ENCODE results near the gene PLEKHJ1.

The PLEKHJ1 gene

DNA sequence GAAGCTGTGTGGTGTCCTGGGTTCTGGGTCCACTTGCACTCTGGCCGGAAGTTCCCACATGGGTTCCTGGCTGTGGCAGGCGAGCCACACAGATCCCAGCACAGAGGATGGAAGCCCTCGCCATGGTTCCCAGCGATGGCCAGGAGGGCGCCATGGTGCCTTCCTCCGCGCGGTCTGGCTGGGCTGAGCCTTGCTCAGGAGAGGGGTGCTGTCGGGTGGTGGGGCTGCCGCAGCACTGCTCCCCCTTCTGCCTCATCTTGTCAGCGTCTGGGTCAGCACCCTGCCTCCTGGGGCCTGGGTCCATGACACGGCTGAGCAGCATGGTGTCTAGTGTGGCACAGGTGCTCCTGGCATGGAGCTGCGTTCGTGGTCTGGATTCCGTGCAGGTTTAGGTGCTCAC, 38.9 kb downstream of the PLEKHJ1 start:
- no peak for DNase-seq (ENCODE audit: low read depth in 2 of 2)

DNA sequence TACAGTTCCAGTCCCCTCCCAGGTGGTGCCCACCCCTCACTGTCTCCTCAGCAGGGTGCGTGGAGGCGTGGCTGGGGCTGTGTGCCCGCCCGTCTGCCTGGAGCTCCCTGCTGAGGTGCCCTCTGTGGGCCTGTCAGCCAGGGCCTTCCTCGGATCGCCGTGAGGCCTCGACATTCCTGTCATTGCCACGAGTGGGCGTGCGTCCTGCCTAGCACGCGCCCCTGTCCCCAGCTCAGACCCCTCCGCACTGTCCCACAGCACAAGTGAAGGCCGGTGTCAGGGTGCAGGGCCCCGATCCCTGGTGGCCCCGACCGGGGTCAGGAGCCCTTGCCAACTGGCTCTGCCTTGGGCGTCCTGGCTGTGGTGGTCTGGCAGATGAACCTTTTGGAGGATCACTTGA, 40.2 kb downstream of the PLEKHJ1 start:
- DNase-seq (ENCODE audit: low read depth in 2 of 2): no peak

GRCh38 chr19:2195361-2195760, 40.8 kb downstream of the PLEKHJ1 start:
- DNase-seq (ENCODE audit: low read depth in 2 of 2): no peak

DNA sequence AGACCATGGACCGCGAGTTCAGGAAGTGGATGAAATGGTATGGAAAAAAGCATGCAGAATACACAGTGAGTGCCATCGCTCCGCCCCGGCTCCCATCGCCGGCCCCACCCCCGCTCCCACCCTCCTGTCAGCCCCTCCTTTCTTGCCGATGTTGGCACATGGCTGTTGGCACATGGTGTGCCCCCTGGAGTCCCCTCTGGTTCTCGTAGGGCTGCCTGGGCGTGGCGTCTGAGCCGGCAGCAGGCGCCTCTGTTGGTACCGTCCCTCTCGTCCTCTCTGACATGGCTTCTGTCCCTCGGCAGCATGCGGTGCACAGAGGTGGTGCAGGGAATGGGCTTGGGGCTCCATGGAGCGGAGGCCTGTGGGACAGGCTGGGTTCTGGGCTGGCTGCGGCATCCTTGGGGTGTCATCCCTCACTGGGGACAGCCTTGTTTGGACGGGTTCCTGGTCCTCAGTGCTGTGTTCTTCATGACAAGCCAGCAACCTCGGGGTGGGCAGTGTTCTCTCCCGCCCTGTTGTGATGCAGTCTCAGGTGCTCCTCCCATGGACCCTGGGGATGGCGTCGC, 41.5 kb downstream of the PLEKHJ1 start:
- DNase-seq (ENCODE audit: low read depth in 2 of 2): no peak

DNA sequence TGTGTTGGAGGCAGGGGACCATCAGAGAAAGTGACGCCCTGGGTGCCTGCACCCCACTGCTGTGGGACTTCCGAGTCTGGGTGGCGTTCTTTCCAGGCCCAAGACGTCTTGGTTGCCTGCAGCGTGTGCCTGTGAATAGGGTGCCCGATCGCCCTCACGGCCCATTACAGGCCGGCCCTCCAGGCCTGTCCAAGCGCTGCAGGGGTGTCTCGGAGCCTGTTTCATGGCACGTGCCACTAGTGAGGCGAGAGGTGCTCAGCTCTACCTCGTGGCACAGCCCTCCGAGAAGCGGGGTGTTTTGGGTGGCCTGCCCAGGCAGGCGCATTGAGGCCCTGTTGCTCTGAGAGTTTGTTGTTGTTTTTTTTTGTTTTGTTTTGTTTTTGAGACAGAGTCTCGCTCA, 42.3 kb downstream of the PLEKHJ1 start:
- no peak for DNase-seq (ENCODE audit: low read depth in 2 of 2)

DNA sequence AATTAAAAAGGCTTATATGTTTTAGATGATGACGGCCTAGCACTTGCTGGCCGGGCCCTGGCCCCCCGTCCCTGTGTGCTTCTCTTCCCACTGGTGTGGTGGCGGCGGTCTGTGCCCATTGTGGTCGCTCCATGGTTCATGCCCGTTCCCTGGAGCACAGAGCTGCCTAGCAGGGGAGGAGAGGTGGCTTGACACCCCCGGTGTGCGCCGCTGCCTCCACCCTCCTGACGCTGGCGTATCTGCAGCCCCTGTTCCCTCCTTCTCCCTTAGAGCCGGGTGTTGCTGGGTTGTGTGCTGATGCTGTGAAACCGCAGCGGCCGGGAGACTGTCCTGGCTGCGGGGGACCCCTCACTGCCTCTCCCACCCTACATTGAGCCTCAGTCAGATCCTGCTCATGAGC, 43.3 kb downstream of the PLEKHJ1 start:
- no peak for DNase-seq (ENCODE audit: low read depth in 2 of 2)

- no peak for DNase-seq (ENCODE audit: low read depth in 2 of 2)
These were observed 44.4 kb downstream of the PLEKHJ1 start for GRCh38 chr19:2191456-2192310.

DNA sequence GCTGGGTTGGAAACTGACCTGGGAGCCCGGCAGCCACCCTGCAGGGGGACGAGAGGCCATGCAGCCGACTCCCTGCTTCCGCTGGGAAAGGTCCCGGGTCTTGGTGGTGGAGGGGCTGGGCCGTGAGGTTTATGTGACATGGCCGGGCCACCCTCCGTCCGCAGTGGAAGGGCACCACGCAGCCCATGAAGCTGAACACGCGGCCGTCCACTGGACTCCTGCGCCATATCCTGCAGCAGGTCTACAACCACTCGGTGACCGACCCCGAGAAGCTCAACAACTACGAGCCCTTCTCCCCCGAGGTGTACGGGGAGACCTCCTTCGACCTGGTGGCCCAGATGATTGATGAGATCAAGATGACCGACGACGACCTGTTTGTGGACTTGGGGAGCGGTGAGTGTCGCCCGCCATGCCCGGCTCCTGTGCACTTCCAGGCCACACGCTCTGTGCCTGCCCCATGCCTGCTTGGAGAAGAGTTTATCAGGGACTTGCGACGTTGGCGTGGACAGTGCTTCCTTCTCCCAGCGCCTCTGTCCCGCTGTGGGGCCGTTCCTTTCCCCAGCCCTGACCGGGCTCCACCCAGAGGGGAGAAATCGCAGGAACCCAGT, 45.2 kb downstream of the PLEKHJ1 start:
- DNase-seq (ENCODE audit: low read depth in 2 of 2): no peak

- no peak for DNase-seq (ENCODE audit: low read depth in 2 of 2)
These were observed 46.2 kb downstream of the PLEKHJ1 start for GRCh38 chr19:2189880-2190279.

DNA sequence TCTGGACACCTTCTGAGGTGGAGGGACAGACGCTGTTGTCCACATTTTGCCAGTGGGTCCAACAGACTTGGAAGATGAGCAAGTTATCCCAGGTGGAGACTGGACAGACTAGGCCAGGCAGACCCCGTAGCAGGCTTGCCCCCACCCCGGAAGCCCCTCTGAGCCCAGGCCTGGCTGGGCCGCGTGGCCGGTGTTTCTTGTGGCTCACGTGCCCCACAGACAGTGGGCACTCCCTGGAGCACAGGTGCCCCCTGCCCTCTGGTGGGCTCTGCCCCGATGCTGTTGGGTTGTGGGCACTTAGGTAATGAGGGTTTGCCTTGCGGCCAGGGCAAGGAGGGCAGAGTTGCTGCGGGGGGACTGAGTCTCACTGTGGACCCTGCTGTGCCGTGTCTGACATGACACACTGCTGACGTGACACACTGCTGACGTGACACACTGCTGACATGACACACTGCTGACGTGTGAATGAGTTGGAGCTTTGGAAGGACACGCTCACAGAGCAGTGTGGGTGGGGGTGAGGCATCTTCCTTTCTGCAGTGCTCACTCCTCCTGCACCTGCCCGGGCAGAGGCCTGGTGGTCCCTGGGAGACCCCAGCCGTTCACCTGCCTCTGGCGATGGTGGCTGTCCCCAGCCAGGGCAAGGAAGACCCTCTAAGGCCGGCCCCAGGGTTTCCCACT, 47.3 kb downstream of the PLEKHJ1 start:
- peak in 1 of 2 donors; percentile 27 for DNase-seq (ENCODE audit: low read depth in 2 of 2)

GRCh38 chr19:2187159-2187558, 49.0 kb downstream of the PLEKHJ1 start:
- DNase-seq (ENCODE audit: low read depth in 2 of 2): no peak

DNA sequence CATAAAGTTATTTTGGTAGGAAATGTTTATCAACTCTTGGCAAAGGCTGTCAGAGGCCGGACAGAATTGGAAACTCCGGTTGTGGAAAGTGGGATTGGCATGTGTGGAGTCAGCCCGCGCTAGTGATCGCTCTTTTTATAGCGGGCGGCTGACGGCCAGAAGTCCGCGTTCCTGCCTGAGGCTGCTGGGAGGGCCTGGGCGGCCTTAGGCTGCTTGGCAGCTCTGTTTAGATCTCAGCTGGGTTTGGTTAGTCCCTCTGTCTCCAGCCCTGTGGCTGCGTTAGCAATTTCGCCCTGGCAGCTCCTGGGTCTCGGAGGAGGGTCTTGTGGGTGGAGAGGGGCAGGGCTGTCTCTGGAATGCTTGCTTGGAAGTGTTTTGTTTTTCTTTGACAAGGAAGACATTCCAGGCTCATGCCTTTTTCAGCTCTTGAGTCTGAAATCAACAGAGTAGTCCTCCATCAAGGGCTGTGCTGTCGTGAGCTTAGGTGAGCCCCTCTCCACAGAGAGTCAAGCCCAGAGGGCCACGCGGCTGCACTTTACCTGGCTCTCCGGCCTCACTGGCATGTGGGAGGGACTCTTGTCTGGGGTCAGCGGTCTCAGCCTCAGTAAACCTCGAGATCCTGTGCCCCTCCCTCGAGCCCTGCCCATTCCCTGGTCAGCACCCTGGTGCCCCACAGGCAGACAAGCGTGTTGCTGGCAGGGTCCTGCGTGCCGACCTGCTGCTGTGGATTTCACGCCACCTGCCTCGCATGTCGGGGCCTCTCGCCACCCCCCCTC, 49.9 kb downstream of the PLEKHJ1 start:
- DNase-seq (ENCODE audit: low read depth in 2 of 2): no peak

DNA sequence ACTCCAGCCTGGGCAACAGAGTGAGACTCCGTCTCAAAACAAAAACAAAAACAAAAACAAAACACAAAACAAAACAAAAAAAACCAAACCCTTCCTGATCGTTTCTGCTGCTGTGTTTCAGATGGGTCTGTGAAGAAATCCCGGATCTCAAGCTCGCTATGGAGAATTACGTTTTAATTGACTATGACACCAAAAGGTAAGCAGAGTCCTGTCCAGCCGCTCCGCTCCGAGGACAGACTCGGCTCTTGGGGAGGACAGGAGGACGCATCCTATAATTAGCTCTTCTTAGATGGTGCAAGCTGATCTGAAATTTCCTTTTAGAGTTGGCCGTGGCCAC, 50.4 kb downstream of the PLEKHJ1 start:
- DNase-seq (ENCODE audit: low read depth in 2 of 2): no peak

- no peak for DNase-seq (ENCODE audit: low read depth in 2 of 2)
These were observed 51.6 kb downstream of the PLEKHJ1 start for GRCh38 chr19:2184422-2184975.

Measured in stimulated activated CD4-positive, alpha-beta T cell treated with anti-CD3 and anti-CD28 coated beads, Interleukin-4, amount 100 ng/mL, for 48 hours (primary cell).